Measurements from ENCODE around the gene DAB1.

The DAB1 gene

DNA sequence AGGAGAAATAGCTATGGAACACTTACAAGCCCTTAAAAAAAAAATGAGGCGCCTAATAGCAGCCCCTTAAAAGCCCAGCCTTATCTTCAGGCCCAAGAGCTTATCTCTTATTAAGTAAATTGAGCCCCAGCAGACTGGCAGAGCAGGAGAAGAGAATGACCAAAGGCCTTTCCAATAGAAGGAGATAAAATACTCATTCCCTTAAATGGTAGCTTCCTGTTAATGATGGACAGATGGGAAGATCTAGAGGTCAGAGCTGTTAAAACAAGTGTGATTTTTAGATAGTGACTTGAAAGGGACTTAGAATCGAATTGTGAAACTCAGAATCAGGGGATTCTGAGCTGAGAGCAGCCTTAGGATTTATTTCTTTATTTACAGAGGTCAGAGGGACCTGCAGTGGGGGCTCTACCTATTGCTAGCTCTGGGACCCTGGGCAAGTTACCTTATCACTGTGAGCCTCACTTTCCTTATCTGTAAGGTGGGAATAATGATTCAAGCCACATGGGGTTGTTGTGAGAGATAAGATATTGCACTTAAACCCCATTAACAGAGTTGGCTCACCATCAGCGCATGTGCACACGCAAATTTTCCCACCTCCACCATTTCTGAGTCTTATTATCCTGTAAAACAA is 356.8 kb downstream of the DAB1 start:
- TF ChIP-seq, protein P1, sequence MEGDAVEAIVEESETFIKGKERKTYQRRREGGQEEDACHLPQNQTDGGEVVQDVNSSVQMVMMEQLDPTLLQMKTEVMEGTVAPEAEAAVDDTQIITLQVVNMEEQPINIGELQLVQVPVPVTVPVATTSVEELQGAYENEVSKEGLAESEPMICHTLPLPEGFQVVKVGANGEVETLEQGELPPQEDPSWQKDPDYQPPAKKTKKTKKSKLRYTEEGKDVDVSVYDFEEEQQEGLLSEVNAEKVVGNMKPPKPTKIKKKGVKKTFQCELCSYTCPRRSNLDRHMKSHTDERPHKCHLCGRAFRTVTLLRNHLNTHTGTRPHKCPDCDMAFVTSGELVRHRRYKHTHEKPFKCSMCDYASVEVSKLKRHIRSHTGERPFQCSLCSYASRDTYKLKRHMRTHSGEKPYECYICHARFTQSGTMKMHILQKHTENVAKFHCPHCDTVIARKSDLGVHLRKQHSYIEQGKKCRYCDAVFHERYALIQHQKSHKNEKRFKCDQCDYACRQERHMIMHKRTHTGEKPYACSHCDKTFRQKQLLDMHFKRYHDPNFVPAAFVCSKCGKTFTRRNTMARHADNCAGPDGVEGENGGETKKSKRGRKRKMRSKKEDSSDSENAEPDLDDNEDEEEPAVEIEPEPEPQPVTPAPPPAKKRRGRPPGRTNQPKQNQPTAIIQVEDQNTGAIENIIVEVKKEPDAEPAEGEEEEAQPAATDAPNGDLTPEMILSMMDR (IDR thresholded peaks at IDR 0.05; ENCODE audit: low read depth, low read length), result no peak
- H3K4me3 ChIP-seq (ENCODE audit: low read depth, low read length), result no peak overlapping the region

DNA sequence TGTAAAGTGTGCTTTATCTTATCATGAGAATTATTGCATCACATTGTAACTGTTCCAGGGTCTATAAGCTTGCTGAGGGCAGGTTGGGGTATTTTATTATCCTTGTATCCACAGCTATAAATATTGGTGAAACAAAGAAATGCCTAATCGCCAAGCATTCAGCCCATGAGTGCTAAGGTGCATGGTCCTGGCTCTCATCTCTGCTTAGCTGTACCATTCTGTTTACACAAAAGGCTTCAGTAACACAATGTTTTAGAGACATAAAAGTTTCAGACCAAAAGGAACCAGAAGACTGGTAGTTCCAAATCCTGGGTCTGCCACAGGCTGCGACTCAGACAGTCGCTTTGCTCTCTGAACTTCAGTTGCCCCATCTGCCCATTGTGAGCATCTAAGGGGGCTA is 358.4 kb downstream of the DAB1 start:
- no peak overlapping the region for H3K4me3 ChIP-seq (ENCODE audit: low read depth, low read length)
- TF ChIP-seq, protein P1 (IDR thresholded peaks at IDR 0.05; ENCODE audit: low read depth, low read length), result no peak

DNA sequence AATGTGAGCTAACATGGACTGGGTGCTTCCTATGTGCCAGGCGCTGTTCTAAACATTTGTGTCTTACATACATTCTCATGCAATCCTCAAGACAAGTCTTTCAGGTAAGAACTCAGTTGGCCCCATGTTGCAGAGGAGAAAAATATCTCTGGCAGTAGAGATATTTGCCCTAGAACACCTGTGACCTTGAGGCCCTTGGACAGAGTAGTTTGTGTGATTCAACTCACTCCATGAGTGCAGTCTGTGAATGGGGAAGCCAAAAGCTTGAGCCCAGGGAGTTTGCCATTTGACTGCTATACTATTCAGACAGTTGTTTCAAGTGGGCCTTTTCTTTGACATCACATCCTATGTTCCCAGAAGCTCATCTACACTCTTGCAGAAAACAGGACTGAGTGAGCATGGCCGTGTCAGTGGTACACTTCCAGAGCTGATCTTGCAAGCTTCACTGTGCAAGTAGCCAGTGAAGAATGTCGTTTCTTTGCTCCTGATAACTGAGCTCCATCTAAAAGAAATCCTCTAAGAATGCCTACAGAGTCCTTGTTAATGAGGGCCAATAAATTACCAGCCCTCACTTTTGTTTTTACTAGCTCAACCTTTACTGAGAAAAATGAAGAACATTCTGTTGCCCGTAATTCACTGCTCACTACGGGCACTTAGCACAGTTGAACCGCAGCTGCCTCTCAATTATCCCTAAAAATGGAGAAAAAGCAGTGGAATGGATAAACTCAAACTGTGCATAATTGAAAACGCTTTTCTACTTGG is 359.3 kb downstream of the DAB1 start:
- TF ChIP-seq, protein P1 (IDR thresholded peaks at IDR 0.05; ENCODE audit: low read depth, low read length), result no peak
- no peak overlapping the region for H3K4me3 ChIP-seq (ENCODE audit: low read depth, low read length)

DNA sequence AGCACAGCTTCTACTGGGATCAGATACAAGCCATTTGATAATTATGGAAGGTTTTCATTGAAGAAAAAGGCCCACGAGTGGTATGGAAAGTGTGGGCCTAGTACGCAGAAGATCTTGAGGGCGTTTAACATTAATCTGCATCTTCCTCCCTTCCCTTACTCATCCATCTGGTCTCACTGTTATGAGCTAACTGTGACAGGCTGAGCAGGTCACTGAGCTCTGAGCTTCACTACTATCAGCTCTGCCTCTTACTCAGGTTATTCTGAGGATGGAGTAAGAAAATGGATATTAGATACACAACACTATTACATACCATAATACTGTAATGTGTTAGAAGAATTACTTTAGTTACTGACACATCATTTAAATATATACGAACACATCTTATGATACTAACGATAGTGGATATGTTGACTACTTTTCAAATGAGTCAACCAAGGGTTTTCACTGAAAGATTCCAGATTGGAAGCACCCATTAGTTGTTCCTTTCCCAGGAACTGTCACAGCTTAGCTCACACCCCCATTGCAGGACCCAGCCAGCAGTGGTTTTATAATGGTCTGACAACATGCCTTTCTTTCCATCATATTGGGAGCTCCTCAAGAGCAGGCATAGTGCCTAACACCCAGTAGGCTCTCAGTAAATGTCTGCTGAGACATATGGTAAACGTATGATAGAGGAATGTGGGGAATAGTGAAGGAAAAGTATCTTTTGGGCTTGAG is 360.3 kb downstream of the DAB1 start:
- no peak overlapping the region for H3K4me3 ChIP-seq (ENCODE audit: low read depth, low read length)
- TF ChIP-seq, protein P1 (IDR thresholded peaks at IDR 0.05; ENCODE audit: low read depth, low read length), result no peak

DNA sequence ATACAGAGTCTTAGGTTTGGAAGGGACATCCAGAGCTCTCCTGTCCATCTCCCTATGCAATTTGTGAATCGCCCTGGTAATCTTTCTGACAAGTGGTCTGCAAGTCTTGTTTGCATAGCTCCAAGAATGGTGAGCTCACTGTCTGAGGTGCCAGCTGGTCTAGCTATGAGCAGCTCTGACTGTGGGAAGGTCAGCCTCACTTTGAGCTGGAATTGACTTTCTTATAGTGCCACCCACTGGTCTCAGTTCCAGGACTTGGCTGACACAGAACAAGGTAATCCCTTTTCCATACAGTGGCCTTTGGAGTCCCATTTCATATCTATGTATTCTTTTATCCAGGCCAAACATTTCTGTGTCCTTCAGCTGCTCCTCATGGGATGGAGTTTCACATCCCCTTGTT is 362.5 kb downstream of the DAB1 start:
- H3K4me3 ChIP-seq (ENCODE audit: low read depth, low read length), result no peak overlapping the region
- TF ChIP-seq, protein P1 (IDR thresholded peaks at IDR 0.05; ENCODE audit: low read depth, low read length), result no peak

DNA sequence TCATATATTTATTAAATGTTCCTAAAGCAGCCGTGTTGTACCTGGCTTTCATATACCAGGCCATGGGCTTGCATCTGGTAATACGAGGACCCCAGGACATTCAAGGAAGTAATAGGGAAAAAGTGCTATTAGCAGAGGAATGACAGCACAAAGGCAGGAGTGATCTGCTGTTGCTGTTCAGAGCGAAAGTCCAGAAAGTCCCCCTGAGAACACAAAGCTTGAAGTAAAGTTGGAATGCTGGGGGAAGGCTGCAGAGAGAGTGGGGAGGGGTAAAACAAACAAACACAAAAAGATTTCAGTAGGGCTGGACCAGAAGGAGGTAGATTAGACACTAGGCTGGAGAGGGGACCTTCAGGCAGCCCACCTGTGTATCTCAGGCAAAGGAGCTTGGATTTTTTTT is 363.4 kb downstream of the DAB1 start:
- TF ChIP-seq, protein P1 (IDR thresholded peaks at IDR 0.05; ENCODE audit: low read depth, low read length), result no peak
- H3K4me3 ChIP-seq (ENCODE audit: low read depth, low read length), result no peak overlapping the region
